Gastroesophageal sphincter (tissue), 4 donors: ENCODE data around the gene DYNLT2B. TPM values are rescaled to one million over a fixed set of nuclear protein-coding genes. Genes with fewer than 3 reads are reported as not detected.
"Not testable (repeated sequence)": the region's sequence is repeated elsewhere in the genome, so short reads cannot be mapped to it uniquely, and the experiment has no call there.

Experiments used
- ATAC-seq: fragments of 150-250 bp; one replicate; pipeline ENCODE4 v1.9.1; 2016; ENCODE audit warnings: mild to moderate bottlenecking, moderate library complexity
- H3K27ac ChIP-seq, 4 donors: fragments of 200-600 bp; sonication (generic) in 3 of 4; 1 replicate in 3 of 4; 2 replicates in 1 of 4; pipeline ENCODE4 v1.5.1; 2016 to 2019
- H3K27me3 ChIP-seq: fragments of 200-600 bp; sonication (generic); one replicate; pipeline ENCODE4 v1.5.1; 2019
- H3K36me3 ChIP-seq, 2 donors: fragments of 200-600 bp; sonication (generic); one replicate each; pipeline ENCODE4 v1.5.1; 2019; ENCODE audit warnings: control low read depth in 1 of 2
- H3K4me1 ChIP-seq, 3 donors: fragments of 200-600 bp; sonication (generic); 1 replicate in 2 of 3; 2 replicates in 1 of 3; pipeline ENCODE4 v1.5.1; 2016 to 2019; ENCODE audit warnings: control low read depth in 2 of 3
- H3K4me3 ChIP-seq, 2 donors: fragments of 200-600 bp; sonication (generic); one replicate each; pipeline ENCODE4 v1.5.1; 2019; ENCODE audit warnings: mild to moderate bottlenecking in 1 of 2, moderate library complexity in 1 of 2
- H3K9me3 ChIP-seq, 3 donors: fragments of 200-600 bp; sonication (generic); one replicate each; pipeline ENCODE4 v1.5.1; 2017 to 2019; ENCODE audit warnings: control low read depth in 2 of 3
- EP300 ChIP-seq: sonication (generic); formaldehyde crosslinking; IDR thresholded peaks from one replicate; pipeline ENCODE4 v1.6.1; 2017; ENCODE audit warnings: antibody characterized with exemption, mild to moderate bottlenecking
- POLR2A ChIP-seq, 2 donors: fragments of 450-650 bp; IDR thresholded peaks; one replicate each; pipeline ENCODE4 v1.6.1; 2017; ENCODE audit warnings: antibody characterized with exemption in 2 of 2, mild to moderate bottlenecking in 2 of 2, moderate library complexity in 1 of 2
- POLR2AphosphoS5 ChIP-seq: sonication (generic); formaldehyde crosslinking; IDR thresholded peaks from one replicate; pipeline ENCODE4 v1.6.1; 2017; ENCODE audit warnings: antibody characterized with exemption
- WGBS, 2 donors: methylation state at CpG; one replicate each; pipeline ENCODE4 v1.1.5; 2018; ENCODE audit warnings: low coverage in 1 of 2; 5-methylcytosine and 5-hydroxymethylcytosine counted together
- total RNA-seq, 4 donors: library from RNA; depleted of rRNA; stranded (reverse); fragments of >200 nt; gene quantifications; one replicate each; pipeline ENCODE4 v1.1.0, GENCODE V29; 2016
- TF ChIP-seq, protein P1 (sequence below), 4 experiments: fragments of 200-600 bp in 2 of 4; fragments of 450-650 bp in 2 of 4; sonication (generic) in 1 of 4; IDR thresholded peaks; one replicate each; pipeline ENCODE4 v1.5.1; 2017 to 2019; ENCODE audit warnings: antibody characterized with exemption in 4 of 4, mild to moderate bottlenecking in 2 of 4, moderate library complexity in 2 of 4

The DYNLT2B gene
- total RNA-seq: 10 to 100 TPM in 3 of 4 donors, 1 to 10 TPM in 1; 9.2 to 18.7 (median 10.8) TPM

DNA sequence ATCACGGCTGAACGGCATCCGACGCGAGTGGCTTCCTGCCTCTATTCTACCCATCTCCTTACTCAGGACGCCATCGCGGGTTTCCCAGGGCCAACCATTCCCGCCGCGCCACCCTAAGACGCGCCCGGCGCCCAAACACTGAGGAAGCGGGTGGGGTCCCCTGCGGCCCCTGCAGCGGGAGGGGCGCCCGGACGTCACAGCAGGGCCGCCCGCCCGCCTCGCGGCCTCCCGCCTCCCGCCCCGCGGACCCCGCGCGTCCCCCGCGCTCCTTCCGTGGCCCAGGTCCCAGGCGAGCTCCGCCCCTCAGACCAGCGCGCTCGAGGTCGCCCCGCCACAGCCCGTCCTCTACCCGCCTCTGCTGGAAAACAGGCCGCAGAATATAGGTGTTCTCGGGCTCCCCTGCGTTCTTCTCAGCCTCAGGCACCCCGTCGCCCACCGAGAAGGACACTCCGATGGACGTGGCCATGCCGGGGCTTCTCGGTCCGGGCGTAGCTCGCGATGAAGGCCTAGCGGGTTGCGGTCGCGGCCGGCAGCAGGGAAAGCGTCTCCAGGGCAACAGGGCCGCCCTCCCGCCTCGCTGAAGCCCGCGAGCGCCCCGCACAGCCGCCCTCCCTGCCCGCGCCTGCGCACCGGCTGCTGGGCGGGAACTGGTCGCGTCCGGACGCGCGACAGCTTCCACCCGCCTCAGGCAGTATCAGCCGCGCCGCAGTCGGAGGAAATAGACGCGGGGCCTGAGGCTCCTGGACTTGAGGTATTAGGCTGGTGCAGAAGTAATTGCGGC lies at the start of gene DYNLT2B:
Gene DYNLT2B (minus strand): TSS at position 554 of the 781 bp plus-strand sequence. CDS start 88 bp downstream, at position 466.
- Histone ChIP-seq H3K27ac (peak within 1 kb of the TSS; percentile 84 to 97 (median 93)), H3K9me3 (no peaks in the 10 kb centered on the region), H3K4me1 (peaks cover 0 to 5% (median 0%) of the 10 kb centered on the region in 3 donors), H3K4me3 (peak within 1 kb of the TSS; percentile 86 to 88), H3K36me3 (peaks cover 0 to 7% of the 10 kb centered on the region in 2 donors), H3K27me3 (no peaks in the 10 kb centered on the region)
- ATAC-seq: peak; percentile 98
- WGBS, 2 donors: 0% methylated on average over 4 of the region's 92 CpGs; no CpG with 5 or more reads in 1 of the 2 donors
- TF ChIP-seq EP300 (no peak), POLR2A (IDR thresholded peaks at IDR 0.05) (peak in 1 of 2 donors; percentile 63), POLR2AphosphoS5 (peak; percentile 33)
- TF ChIP-seq, protein P1, sequence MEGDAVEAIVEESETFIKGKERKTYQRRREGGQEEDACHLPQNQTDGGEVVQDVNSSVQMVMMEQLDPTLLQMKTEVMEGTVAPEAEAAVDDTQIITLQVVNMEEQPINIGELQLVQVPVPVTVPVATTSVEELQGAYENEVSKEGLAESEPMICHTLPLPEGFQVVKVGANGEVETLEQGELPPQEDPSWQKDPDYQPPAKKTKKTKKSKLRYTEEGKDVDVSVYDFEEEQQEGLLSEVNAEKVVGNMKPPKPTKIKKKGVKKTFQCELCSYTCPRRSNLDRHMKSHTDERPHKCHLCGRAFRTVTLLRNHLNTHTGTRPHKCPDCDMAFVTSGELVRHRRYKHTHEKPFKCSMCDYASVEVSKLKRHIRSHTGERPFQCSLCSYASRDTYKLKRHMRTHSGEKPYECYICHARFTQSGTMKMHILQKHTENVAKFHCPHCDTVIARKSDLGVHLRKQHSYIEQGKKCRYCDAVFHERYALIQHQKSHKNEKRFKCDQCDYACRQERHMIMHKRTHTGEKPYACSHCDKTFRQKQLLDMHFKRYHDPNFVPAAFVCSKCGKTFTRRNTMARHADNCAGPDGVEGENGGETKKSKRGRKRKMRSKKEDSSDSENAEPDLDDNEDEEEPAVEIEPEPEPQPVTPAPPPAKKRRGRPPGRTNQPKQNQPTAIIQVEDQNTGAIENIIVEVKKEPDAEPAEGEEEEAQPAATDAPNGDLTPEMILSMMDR (IDR thresholded peaks at IDR 0.05): peak in 2 of 4 experiments; percentile 1 to 28

GRCh38 chr3:196365736-196366135 lies 47.7 kb upstream of the DYNLT2B start:
- Histone ChIP-seq H3K4me3 (no peak overlapping the region), H3K4me1 (peaks cover 0 to 4% (median 0%) of the 10 kb centered on the region in 3 donors), H3K9me3 (no peaks in the 10 kb centered on the region), H3K27ac (no peak overlapping the region), H3K27me3 (no peaks in the 10 kb centered on the region), H3K36me3 (peaks cover 6 to 85% of the 10 kb centered on the region in 2 donors)
- 80 to 92% methylated on average over 4 of the region's 4 CpGs for WGBS, 2 donors
- no peak for ATAC-seq
- no peak for TF ChIP-seq EP300
- no peak for TF ChIP-seq POLR2A (IDR thresholded peaks at IDR 0.05)
- TF ChIP-seq POLR2AphosphoS5: no peak
- TF ChIP-seq, protein P1 (IDR thresholded peaks at IDR 0.05): no peak

DNA sequence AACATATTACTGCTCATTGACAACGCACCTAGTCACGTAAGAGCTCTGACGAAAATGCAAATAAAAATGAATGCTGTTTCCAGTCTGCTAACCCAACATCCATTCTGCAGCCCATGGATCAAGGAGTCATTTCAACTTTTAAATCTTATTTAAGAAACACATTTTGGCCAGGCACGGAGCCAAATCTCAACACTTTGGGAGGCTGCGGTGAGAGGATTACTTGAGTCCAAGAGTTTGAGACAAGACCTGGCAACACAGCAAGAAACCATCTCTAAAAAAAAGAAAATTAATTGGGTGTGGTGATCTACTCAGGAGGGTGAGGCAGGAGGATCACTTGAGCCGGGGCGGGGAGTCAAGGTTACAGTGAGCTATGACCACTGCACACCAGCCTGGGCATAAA lies 42.5 kb upstream of the DYNLT2B start:
- 75 to 76% methylated on average over 5 to 7 of the region's 7 CpGs for WGBS, 2 donors
- Histone ChIP-seq H3K9me3 (no peaks in the 10 kb centered on the region), H3K36me3 (peaks cover 3 to 85% of the 10 kb centered on the region in 2 donors), H3K27me3 (no peaks in the 10 kb centered on the region), H3K4me3 (no peak overlapping the region), H3K4me1 (peaks cover 0 to 8% (median 0%) of the 10 kb centered on the region in 3 donors), H3K27ac (no peak overlapping the region)
- TF ChIP-seq POLR2AphosphoS5 (no peak), POLR2A (IDR thresholded peaks at IDR 0.05) (no peak), EP300 (no peak)
- TF ChIP-seq, protein P1 (IDR thresholded peaks at IDR 0.05): no peak
- no peak for ATAC-seq

DNA sequence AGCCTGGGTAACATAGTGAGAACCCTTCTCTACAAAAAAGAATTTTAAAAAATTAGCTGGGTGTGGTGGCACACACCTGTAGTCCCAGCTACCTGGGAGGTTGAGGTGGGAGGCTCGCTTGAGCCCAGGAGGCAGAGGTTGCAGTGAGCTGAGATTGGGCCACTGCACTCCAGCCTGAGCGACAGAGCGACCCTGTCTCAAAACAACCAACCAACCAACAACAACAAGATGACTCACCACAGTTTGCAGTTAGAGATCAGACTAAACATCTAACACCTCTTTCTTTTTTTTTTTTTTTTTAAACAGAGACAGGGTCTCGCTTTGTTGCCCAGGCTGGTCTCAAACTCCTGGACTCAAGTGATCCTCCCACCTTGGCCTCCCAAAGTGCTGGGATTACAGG lies 40.5 kb upstream of the DYNLT2B start:
- H3K27ac ChIP-seq, H3K4me3 ChIP-seq, ATAC-seq, H3K4me1 ChIP-seq, H3K9me3 ChIP-seq, H3K27me3 ChIP-seq: not testable (repeated sequence)
- H3K36me3 ChIP-seq: peaks cover 3 to 96% of the 10 kb centered on the region in 2 donors
- WGBS, 2 donors: 88 to 93% methylated on average over 1 to 3 of the region's 4 CpGs

GRCh38 chr3:196357905-196358304 lies 39.9 kb upstream of the DYNLT2B start:
- peaks cover 3 to 97% of the 10 kb centered on the region in 2 donors for H3K36me3 ChIP-seq
- H3K4me1 ChIP-seq: peaks cover 0 to 8% (median 0%) of the 10 kb centered on the region in 3 donors
- no peak for ATAC-seq
- WGBS, 2 donors: 83 to 93% methylated on average over 4 to 7 of the region's 7 CpGs
- no peaks in the 10 kb centered on the region for H3K9me3 ChIP-seq
- TF ChIP-seq POLR2A (IDR thresholded peaks at IDR 0.05): no peak
- TF ChIP-seq POLR2AphosphoS5: no peak
- TF ChIP-seq EP300: no peak
- TF ChIP-seq, protein P1 (IDR thresholded peaks at IDR 0.05): no peak
- no peak overlapping the region for H3K27ac ChIP-seq
- no peak overlapping the region for H3K4me3 ChIP-seq
- no peaks in the 10 kb centered on the region for H3K27me3 ChIP-seq
